ENCODE results near the gene GAS6.

Gene GAS6

GRCh38 chr13:113852536-113853517 lies 11.0 kb downstream of the GAS6 start:
- Histone ChIP-seq H4K20me1 (ENCODE audit: insufficient read depth, low read length) (no peaks in the 10 kb centered on the region), H3K4me1 (ENCODE audit: low read length) (no peaks in the 10 kb centered on the region), H3K27ac (ENCODE audit: low read length) (no peak overlapping the region)

GRCh38 chr13:113851826-113852535 lies 11.9 kb downstream of the GAS6 start:
- Histone ChIP-seq H3K4me1 (ENCODE audit: low read length) (no peaks in the 10 kb centered on the region), H4K20me1 (ENCODE audit: insufficient read depth, low read length) (no peaks in the 10 kb centered on the region), H3K9ac (ENCODE audit: low read length) (no peak overlapping the region), H3K79me2 (ENCODE audit: low read length) (no peaks in the 10 kb centered on the region), H3K36me3 (replicated peaks; ENCODE audit: low read depth, low read length) (no peaks in the 10 kb centered on the region), H3K4me3 (ENCODE audit: low read length) (no peak overlapping the region), H3K27me3 (ENCODE audit: low read depth, low read length) (peaks cover 16% of the 10 kb centered on the region; the same call in 1 of the 2 replicates), H3K27ac (ENCODE audit: low read length) (no peak overlapping the region), H3K9me3 (ENCODE audit: insufficient read depth, low read length) (no peaks in the 10 kb centered on the region), H3K4me2 (ENCODE audit: low read length) (no peak overlapping the region), H2AFZ (ENCODE audit: low read depth, low read length) (no peak overlapping the region)
- TF ChIP-seq, protein P1, sequence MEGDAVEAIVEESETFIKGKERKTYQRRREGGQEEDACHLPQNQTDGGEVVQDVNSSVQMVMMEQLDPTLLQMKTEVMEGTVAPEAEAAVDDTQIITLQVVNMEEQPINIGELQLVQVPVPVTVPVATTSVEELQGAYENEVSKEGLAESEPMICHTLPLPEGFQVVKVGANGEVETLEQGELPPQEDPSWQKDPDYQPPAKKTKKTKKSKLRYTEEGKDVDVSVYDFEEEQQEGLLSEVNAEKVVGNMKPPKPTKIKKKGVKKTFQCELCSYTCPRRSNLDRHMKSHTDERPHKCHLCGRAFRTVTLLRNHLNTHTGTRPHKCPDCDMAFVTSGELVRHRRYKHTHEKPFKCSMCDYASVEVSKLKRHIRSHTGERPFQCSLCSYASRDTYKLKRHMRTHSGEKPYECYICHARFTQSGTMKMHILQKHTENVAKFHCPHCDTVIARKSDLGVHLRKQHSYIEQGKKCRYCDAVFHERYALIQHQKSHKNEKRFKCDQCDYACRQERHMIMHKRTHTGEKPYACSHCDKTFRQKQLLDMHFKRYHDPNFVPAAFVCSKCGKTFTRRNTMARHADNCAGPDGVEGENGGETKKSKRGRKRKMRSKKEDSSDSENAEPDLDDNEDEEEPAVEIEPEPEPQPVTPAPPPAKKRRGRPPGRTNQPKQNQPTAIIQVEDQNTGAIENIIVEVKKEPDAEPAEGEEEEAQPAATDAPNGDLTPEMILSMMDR (IDR thresholded peaks at IDR 0.05; ENCODE audit: low read depth, low read length) = no peak
- TF ChIP-seq EZH2phosphoT487 (IDR thresholded peaks at IDR 0.05; ENCODE audit: low read depth) = no peak

More at GRCh38 chr13:113852536-113853517, 11.0 kb downstream of the GAS6 start:
- H3K79me2 ChIP-seq (ENCODE audit: low read length) = no peaks in the 10 kb centered on the region
- H3K9me3 ChIP-seq (ENCODE audit: insufficient read depth, low read length) = no peaks in the 10 kb centered on the region
- H3K27me3 ChIP-seq (ENCODE audit: low read depth, low read length) = peaks cover 16% of the 10 kb centered on the region; the same call in 1 of the 2 replicates
- H3K4me2 ChIP-seq (ENCODE audit: low read length) = no peak overlapping the region
- no peak overlapping the region for H2AFZ ChIP-seq (ENCODE audit: low read depth, low read length)
- H3K9ac ChIP-seq (ENCODE audit: low read length) = no peak overlapping the region
- no peak for TF ChIP-seq EZH2phosphoT487 (IDR thresholded peaks at IDR 0.05; ENCODE audit: low read depth)
- TF ChIP-seq, protein P1 (IDR thresholded peaks at IDR 0.05; ENCODE audit: low read depth, low read length) = no peak
- no peak overlapping the region for H3K4me3 ChIP-seq (ENCODE audit: low read length)
- no peaks in the 10 kb centered on the region for H3K36me3 ChIP-seq (replicated peaks; ENCODE audit: low read depth, low read length)

- H4K20me1 ChIP-seq (ENCODE audit: insufficient read depth, low read length) = no peaks in the 10 kb centered on the region
- no peaks in the 10 kb centered on the region for H3K36me3 ChIP-seq (replicated peaks; ENCODE audit: low read depth, low read length)
- H3K27me3 ChIP-seq (ENCODE audit: low read depth, low read length) = peaks cover 12% of the 10 kb centered on the region; the same call in 1 of the 2 replicates
- H3K9me3 ChIP-seq (ENCODE audit: insufficient read depth, low read length) = no peaks in the 10 kb centered on the region
- H3K4me2 ChIP-seq (ENCODE audit: low read length) = no peak overlapping the region
- H3K4me3 ChIP-seq (ENCODE audit: low read length) = no peak overlapping the region
- H3K4me1 ChIP-seq (ENCODE audit: low read length) = no peaks in the 10 kb centered on the region
- H3K9ac ChIP-seq (ENCODE audit: low read length) = no peak overlapping the region
- no peak overlapping the region for H2AFZ ChIP-seq (ENCODE audit: low read depth, low read length)
- no peaks in the 10 kb centered on the region for H3K79me2 ChIP-seq (ENCODE audit: low read length)
- TF ChIP-seq EZH2phosphoT487 (IDR thresholded peaks at IDR 0.05; ENCODE audit: low read depth) = no peak
- TF ChIP-seq, protein P1 (IDR thresholded peaks at IDR 0.05; ENCODE audit: low read depth, low read length) = no peak
- no peak overlapping the region for H3K27ac ChIP-seq (ENCODE audit: low read length)
These were observed 12.4 kb downstream of the GAS6 start for GRCh38 chr13:113851480-113851803.

Measured in OCI-LY3 (cell line).